ENCODE data around the gene NT5DC2. TPM values are rescaled to one million over a fixed set of nuclear protein-coding genes. Genes with fewer than 3 reads are reported as not detected.

The NT5DC2 gene
- total RNA-seq, 2 experiments from 2014 or later: 118 to 144 TPM

DNA sequence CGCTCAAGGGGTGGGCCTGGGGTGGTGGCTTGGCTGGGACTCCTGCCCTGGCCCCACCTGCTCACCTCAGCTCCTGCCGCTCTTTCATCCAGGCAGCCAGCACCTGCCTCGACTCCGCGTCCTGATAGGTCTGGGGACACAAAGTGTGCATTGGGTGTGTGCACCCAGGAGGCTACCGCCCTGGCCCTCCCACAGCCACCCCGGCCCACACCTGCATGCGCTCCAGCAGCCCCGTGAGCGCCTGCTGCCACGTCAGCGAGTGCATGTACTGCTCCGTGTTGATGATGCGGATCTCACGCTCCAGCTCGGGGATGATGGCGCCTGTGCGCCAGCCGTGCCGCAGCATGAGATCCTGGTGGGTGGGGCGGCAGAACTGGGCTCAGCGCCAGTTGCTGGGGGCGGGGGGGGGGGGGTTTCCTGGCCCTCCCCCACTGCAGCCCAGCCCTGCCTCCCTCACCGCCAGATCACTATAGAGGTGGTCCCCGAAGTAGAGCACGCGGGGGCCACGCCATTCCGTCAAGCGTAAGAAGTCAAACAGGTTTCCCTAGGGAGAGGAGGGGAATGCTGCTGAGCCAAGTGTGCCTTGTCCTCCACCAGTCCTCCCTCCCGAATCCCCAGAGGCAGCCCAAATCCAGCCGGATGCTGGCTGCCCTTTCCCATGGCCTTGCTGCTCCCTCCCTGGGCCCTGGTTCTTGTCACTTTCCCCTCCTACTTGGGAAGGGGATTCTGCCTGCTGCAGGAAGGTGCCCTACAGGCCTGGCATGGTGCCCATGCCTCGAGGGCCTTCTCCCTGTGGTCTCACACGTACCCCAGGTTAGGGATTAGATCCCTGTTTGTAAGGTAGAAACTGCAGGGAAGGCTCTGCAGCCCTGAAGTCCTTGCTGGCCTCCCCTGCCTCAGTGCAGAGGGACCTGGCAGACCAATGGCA is 8.6 kb downstream of the NT5DC2 start:
- no peak overlapping the region for H3K4me3 ChIP-seq (ENCODE audit: low read depth, low read length, poor library complexity, severe bottlenecking)
- BruUV-seq (replicated peaks): no TSS peak
- TF ChIP-seq CTCF (conservative IDR thresholded peaks at IDR 0.05; ENCODE audit: low read length): no peak
- TF ChIP-seq EZH2phosphoT487 (IDR thresholded peaks at IDR 0.05; ENCODE audit: borderline replicate concordance, low read depth, low read length): no peak
- POLR2A ChIA-PET: no interaction called here
- no peaks in the 10 kb centered on the region for H3K4me1 ChIP-seq (ENCODE audit: insufficient read depth, low read length, poor library complexity, severe bottlenecking)
- no peaks in the 10 kb centered on the region for H3K9me2 ChIP-seq (ENCODE audit: insufficient read depth, low read length)
- peaks cover 34% of the 10 kb centered on the region for H3K36me3 ChIP-seq (ENCODE audit: insufficient read depth, low read length)
- CTCF ChIA-PET (ENCODE audit: unreplicated experiment): no interaction called here
- no peak overlapping the region for H3K4me2 ChIP-seq (ENCODE audit: low read length)
- H4K20me1 ChIP-seq (ENCODE audit: insufficient read depth, low read length): no peaks in the 10 kb centered on the region
- H3K79me2 ChIP-seq (ENCODE audit: insufficient read depth, low read depth, low read length): no peaks in the 10 kb centered on the region
- H3K27ac ChIP-seq (ENCODE audit: low read depth, low read length, poor library complexity, severe bottlenecking): no peak overlapping the region
- H2AFZ ChIP-seq (ENCODE audit: low read length): no peak overlapping the region
- H3K9me3 ChIP-seq (ENCODE audit: low read length): no peaks in the 10 kb centered on the region
- no peak for DNase-seq (ENCODE audit: low spot score)
- intact Hi-C loops (cut with micrococcal nuclease; ENCODE audit: unreplicated experiment): no loop called here

DNA sequence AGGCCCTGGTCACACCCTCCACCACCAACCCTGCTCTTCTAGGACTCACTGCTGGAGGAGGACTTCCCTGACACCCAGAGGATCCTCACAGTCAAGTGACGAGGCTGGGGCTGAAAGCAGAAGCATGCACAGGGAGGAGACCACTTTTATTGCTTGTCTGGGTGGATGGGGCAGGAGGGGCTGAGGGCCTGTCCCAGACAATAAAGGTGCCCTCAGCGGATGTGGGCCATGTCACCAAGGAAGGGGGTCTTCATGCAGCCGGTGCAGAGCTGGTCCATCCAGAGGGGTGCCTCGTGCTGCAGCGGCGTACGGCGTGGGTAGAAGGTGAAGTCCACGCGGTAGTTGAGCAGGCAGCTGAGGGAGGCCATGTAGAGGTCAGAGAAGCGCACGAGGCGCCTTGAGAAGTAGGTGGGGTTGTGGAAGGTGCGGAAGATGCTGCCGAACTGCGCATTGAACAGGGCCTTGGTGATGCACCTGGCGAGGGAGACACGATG is 9.4 kb downstream of the NT5DC2 start:
- H3K27ac ChIP-seq (ENCODE audit: low read depth, low read length, poor library complexity, severe bottlenecking): no peak overlapping the region
- no peaks in the 10 kb centered on the region for H3K79me2 ChIP-seq (ENCODE audit: insufficient read depth, low read depth, low read length)
- H3K9me3 ChIP-seq (ENCODE audit: low read length): no peaks in the 10 kb centered on the region
- H3K4me2 ChIP-seq (ENCODE audit: low read length): no peak overlapping the region
- H3K9me2 ChIP-seq (ENCODE audit: insufficient read depth, low read length): no peaks in the 10 kb centered on the region
- ChIA-PET CTCF (ENCODE audit: unreplicated experiment) (no interaction called here), POLR2A (no interaction called here)
- intact Hi-C loops (cut with micrococcal nuclease; ENCODE audit: unreplicated experiment): no loop called here
- H2AFZ ChIP-seq (ENCODE audit: low read length): no peak overlapping the region
- no peak for DNase-seq (ENCODE audit: low spot score)
- no peaks in the 10 kb centered on the region for H3K4me1 ChIP-seq (ENCODE audit: insufficient read depth, low read length, poor library complexity, severe bottlenecking)
- no peak for TF ChIP-seq CTCF (conservative IDR thresholded peaks at IDR 0.05; ENCODE audit: low read length)
- no peak overlapping the region for H3K4me3 ChIP-seq (ENCODE audit: low read depth, low read length, poor library complexity, severe bottlenecking)
- no TSS peak for BruUV-seq (replicated peaks)
- H3K36me3 ChIP-seq (ENCODE audit: insufficient read depth, low read length): peaks cover 34% of the 10 kb centered on the region
- no peaks in the 10 kb centered on the region for H4K20me1 ChIP-seq (ENCODE audit: insufficient read depth, low read length)

All from OCI-LY7 (cell line).